Psoas muscle (tissue), 8 donors: ENCODE measurements around the gene FHOD1. TPM values are rescaled to one million over a fixed set of nuclear protein-coding genes. Genes with fewer than 3 reads are reported as not detected.
A peak's percentile ranks its signal among the peaks of the same experiment; 100 is the strongest.

Experiments
- ATAC-seq, 4 donors: fragments of 200-7000 bp; cut with Tn5 transposase; one replicate each; pipeline ENCODE4 v1.9.1; 2020; ENCODE audit warnings: moderate library complexity in 3 of 4, mild to moderate bottlenecking in 2 of 4
- DNase-seq, 2 donors: peaks; one replicate each; pipeline ENCODE4 v3.0.0-alpha.2; 2020
- H3K27ac ChIP-seq: fragments of 200-600 bp; one replicate; pipeline ENCODE4 v1.8.0; 2022
- H3K27me3 ChIP-seq, 3 donors: fragments of 200-600 bp in 1 of 3; one replicate each; pipeline versions ENCODE4 v1.6.1 to v1.8.0; 2013 to 2022; ENCODE audit warnings: low read length in 2 of 3, mild to moderate bottlenecking in 2 of 3, moderate library complexity in 1 of 3; ENCODE audit not compliant: insufficient read depth in 3 of 3
- H3K36me3 ChIP-seq, 2 donors: fragments of 200-600 bp in 1 of 2; one replicate each; pipeline versions ENCODE4 v1.6.1 to v1.8.0; 2013 to 2022; ENCODE audit warnings: low read depth in 1 of 2, mild to moderate bottlenecking in 1 of 2, moderate library complexity in 1 of 2; ENCODE audit not compliant: insufficient read depth in 1 of 2
- H3K4me1 ChIP-seq: fragments of 200-600 bp; one replicate; pipeline ENCODE4 v1.8.0; 2022
- H3K4me3 ChIP-seq: fragments of 200-600 bp; one replicate; pipeline ENCODE4 v1.8.0; 2022; ENCODE audit warnings: mild to moderate bottlenecking
- H3K9me3 ChIP-seq: fragments of 200-600 bp; one replicate; pipeline ENCODE4 v1.8.0; 2022
- WGBS, 3 donors: extraction: QIAGEN DNeasy Blood & Tissue Kit; methylation state at CpG; one replicate each; pipeline versions ENCODE4 v1.1.6 to v1.1.7; 2013; 5-methylcytosine and 5-hydroxymethylcytosine counted together
- intact Hi-C, 2 donors: fragments of 100-400 bp; cut with DNase I; formaldehyde crosslinking; loops; one replicate each; pipeline versions ENCODE4 v1.11.0 to v1.14.2; 2022
- polyA plus RNA-seq, 3 donors: library from polyadenylated mRNA; stranded (reverse); fragments of 200-250 nt; gene quantifications; one replicate each; pipeline ENCODE4 v1.2.3, GENCODE V29; 2013
- total RNA-seq, 4 donors: library from RNA; stranded (reverse); fragmentation: NEBNext Ultra II Directional in 2 of 4; extraction: Animal tissue kit (Norgen Biotek cat#: 25700) in 2 of 4; gene quantifications; one replicate each; pipeline versions ENCODE4 v1.2.1 to v1.2.4, GENCODE V29; 2021 to 2023
- TF ChIP-seq, protein P1 (sequence below): fragments of 200-600 bp; IDR thresholded peaks from one replicate; pipeline ENCODE4 v1.8.0; 2022; ENCODE audit warnings: antibody characterized with exemption
- donor health status: healthy with polysubstance abuse.
- donor health status: DM: no; HTN: no; CAD: no; lungs with moderate emphysema.
- donor health status: Bipolar disorder and iron deficiency.
- donor health status: healthy.
- donor health status: DM: yes; HTN: yes; CAD: no.
- donor health status: DM: no; HTN: no; CAD: no.
- donor health status: DM: no; HTN: no; CAD: no.
- donor health status: DM: yes; HTN: yes; CAD: no.

Gene FHOD1
- total and polyA plus RNA-seq, 7 donors: 16.9 to 154 (median 61.5) TPM

DNA sequence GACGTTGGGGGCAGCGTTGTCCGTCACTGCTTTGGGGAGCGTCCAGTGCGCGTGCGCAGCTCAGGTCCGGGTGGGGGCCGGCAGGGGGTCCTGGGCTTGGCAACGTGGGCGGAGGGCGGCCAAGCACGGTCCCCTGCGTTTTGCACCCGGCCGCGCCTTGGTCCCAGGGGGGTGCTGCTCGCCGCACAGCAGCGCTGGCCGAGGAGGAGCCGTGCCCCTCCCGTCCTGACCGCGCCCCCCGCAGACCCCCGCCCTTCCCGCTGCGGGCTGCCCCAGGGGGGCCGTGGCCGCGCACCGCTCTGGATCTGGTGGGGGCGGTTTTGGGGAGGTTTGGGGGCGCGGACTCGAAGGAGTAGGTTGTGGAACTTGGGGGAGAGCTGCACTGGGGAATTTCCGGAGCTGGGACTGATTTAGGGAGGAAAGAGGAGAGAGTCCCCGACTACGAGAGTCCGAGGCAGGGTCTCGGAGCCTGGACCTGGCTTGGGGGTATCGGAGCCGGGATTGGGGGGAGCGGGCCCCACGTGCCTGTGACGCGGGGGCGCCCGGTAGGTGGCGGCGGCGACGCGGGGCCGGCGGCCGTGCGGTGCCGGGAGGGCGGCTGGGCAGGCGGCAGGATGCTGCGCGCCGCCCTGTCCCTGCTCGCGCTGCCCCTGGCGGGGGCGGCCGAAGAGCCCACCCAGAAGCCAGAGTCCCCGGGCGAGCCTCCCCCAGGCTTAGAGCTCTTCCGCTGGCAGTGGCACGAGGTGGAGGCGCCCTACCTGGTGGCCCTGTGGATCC is 1.3 kb upstream of the FHOD1 start, which contains the start of gene SLC9A5:
Gene SLC9A5, plus strand, starts transcription at position 579 of the 777 bp plus-strand sequence. Its CDS starts 36 bp downstream, at position 615.
- Histone ChIP-seq H3K4me3 (peak within 1 kb of the TSS; percentile 94), H3K36me3 (no peaks in the 10 kb centered on the region), H3K9me3 (no peaks in the 10 kb centered on the region), H3K27ac (peak within 1 kb of the TSS; percentile 99), H3K4me1 (peaks cover 27% of the 10 kb centered on the region), H3K27me3 (no peaks in the 10 kb centered on the region)
- ATAC-seq (no peak), DNase-seq (peak; percentile 49 to 79)
- TF ChIP-seq, protein P1, sequence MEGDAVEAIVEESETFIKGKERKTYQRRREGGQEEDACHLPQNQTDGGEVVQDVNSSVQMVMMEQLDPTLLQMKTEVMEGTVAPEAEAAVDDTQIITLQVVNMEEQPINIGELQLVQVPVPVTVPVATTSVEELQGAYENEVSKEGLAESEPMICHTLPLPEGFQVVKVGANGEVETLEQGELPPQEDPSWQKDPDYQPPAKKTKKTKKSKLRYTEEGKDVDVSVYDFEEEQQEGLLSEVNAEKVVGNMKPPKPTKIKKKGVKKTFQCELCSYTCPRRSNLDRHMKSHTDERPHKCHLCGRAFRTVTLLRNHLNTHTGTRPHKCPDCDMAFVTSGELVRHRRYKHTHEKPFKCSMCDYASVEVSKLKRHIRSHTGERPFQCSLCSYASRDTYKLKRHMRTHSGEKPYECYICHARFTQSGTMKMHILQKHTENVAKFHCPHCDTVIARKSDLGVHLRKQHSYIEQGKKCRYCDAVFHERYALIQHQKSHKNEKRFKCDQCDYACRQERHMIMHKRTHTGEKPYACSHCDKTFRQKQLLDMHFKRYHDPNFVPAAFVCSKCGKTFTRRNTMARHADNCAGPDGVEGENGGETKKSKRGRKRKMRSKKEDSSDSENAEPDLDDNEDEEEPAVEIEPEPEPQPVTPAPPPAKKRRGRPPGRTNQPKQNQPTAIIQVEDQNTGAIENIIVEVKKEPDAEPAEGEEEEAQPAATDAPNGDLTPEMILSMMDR: peak; percentile 29
- intact Hi-C loops: no loop called here
- WGBS, 3 donors: 1% methylated on average over 47 to 75 of the region's 75 CpGs

DNA sequence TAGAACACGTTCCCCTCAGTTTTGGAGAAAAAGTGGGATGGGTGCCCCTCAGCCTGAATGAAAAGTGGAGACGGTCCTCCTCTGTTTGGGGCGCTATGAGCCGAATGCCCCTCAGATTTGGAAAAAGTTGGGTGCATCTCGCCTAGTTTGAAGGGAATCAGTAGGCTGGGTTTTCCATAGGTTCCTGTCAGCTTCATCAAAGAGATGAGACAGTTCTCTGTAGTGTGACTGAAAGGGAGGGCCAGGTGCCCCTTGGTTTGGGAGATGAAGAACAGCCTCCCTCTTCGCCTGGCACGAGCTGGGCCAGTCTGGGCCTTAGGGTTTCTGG is 756 bp upstream of the FHOD1 start:
- no peaks in the 10 kb centered on the region for H3K9me3 ChIP-seq
- H3K36me3 ChIP-seq: no peaks in the 10 kb centered on the region
- ATAC-seq (no peak), DNase-seq (no peak)
- H3K4me3 ChIP-seq: peak overlapping the region; percentile 94
- intact Hi-C loops: no loop called here
- no peaks in the 10 kb centered on the region for H3K27me3 ChIP-seq
- H3K4me1 ChIP-seq: peaks cover 32% of the 10 kb centered on the region
- peak overlapping the region; percentile 99 for H3K27ac ChIP-seq
- WGBS, 3 donors: 1 to 9% (median 7%) methylated on average over 7 of the region's 7 CpGs
- TF ChIP-seq, protein P1: no peak

DNA sequence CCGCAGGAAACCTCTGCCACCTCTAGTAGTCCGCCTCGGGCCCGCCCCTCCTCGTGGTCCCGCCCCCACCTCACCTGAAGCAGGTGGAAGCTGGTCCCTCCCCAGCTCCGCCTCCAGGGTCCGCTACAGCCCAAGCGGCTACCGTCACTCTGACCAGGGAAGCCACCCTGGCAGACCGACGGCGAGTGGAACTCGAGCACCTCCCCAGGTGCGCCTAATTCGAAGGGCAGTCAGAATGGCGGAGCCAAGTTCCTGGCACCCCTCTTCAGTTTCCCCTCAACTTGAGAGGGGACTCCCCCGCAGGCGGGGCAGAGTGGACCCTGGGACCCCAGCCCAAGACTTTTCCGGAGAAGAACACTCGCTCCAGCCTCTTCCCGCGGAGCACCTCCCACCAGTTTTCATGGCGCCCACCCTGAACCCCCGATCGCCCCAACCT is 507 bp downstream of the FHOD1 start:
- TF ChIP-seq, protein P1: no peak
- 0 to 1% (median 0%) methylated on average over 20 to 26 of the region's 26 CpGs for WGBS, 3 donors
- Histone ChIP-seq H3K9me3 (no peaks in the 10 kb centered on the region), H3K27ac (peak overlapping the region; percentile 99), H3K4me3 (peak overlapping the region; percentile 94), H3K27me3 (no peaks in the 10 kb centered on the region), H3K4me1 (peaks cover 45% of the 10 kb centered on the region), H3K36me3 (no peaks in the 10 kb centered on the region)
- intact Hi-C loops: no loop called here
- ATAC-seq (peak; percentile 8 to 30 (median 10)), DNase-seq (no peak)

DNA sequence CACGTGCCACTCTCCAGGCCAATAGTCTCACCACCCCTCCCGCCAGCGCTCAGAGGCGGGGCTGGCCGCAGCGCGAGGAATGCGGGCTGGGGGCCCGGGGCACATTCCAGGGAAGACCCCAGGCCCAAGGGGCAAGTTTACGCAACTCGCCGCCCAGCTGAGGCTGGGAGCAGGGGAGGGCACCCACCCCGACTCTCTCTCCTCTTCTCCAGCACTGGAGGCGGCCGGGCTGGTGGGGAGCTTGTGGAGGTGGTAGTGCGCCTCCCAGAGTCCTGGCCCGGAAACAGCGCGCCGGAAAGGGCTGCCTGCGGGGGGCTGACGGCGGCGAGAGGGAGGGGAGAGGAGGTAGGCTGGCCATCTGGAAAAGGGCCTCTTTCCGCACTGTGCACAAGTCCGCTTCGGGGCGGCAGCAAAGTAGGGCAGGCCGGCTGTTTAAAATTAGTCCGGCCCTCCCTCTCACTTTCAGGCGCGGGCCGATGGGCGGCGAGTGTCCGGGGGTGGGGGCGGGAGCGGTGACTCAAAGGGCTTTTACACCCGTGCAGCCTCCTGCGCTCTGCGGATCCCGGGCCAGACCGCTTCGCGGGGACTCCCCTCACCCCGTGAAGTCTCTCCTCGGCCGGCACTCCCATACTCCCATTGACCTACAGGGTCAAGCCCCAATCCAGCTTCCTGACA is 1.1 kb downstream of the FHOD1 start:
- DNase-seq (peak; percentile 83 to 91), ATAC-seq (peak; percentile 33 to 58 (median 44))
- H3K4me1 ChIP-seq: peaks cover 51% of the 10 kb centered on the region
- no peaks in the 10 kb centered on the region for H3K9me3 ChIP-seq
- intact Hi-C loops: no loop called here
- WGBS, 3 donors: 0% methylated on average over 38 to 48 of the region's 48 CpGs
- no peaks in the 10 kb centered on the region for H3K36me3 ChIP-seq
- peak overlapping the region; percentile 99 for H3K27ac ChIP-seq
- H3K27me3 ChIP-seq: no peaks in the 10 kb centered on the region
- peak overlapping the region; percentile 94 for H3K4me3 ChIP-seq
- TF ChIP-seq, protein P1: peak; percentile 33
